ENCODE data around the gene RNF38.
A peak's percentile ranks its signal among the peaks of the same experiment; 100 is the strongest.
"Not testable (repeated sequence)": the region's sequence is repeated elsewhere in the genome, so short reads cannot be mapped to it uniquely, and the experiment has no call there.

Gene RNF38

DNA sequence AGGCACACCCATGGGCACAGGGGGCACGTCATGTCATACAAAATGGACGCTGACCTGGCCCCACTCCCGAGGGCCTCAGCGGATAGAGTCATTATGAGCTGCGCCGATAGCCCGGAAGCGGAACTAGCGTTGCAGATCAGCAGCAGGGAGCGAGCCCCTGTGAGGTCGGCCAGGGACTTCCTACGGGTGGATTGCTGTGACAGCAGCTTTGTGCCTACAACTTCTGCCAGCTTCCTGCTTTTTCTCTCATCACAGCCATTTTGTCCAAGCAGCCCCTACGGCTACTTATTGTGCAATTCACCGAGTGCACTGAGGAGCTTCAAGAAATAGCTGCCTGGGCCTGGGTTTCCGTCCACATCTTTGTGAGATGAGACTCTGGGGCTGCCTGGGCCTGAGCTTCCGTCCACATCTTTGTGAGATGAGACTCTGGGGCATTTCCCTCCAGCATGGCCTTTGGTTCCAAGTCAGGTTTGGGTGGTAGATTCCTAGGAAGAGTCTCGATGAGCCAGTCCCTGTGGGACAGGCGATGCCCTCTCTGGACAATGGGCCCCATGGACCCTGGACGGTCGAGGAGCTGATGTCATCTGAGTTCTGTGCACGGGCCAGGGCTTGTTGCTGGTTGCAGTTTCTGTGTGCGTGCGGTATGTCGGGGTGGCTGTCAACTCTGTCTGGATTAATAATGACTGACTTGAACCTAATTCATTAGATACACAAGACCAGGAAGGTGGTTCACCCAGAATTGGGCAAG, 74.8 kb downstream of the RNF38 start:
- no peak for DNase-seq

DNA sequence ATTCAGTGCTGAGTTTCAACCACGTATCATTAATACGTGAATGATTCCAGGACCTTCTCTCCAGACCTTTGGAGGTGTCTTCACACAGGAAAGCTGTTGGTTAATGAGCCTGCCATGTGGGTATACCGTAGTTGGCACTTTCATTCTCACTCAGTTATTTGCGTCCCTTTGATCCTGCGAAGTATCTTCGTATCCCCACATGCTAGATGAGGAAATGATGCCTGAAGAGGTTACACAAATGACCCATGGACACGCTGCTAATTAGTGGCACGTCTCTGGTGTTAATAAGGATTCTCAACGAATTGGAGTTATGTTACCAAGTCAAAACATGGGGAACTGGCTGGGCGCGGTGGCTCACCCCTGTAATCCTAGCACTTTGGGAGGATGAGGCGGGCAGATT, 76.1 kb downstream of the RNF38 start:
- DNase-seq, result no peak

GRCh38 chr9:36322462-36322861, 77.6 kb downstream of the RNF38 start:
- no peak for DNase-seq

DNA sequence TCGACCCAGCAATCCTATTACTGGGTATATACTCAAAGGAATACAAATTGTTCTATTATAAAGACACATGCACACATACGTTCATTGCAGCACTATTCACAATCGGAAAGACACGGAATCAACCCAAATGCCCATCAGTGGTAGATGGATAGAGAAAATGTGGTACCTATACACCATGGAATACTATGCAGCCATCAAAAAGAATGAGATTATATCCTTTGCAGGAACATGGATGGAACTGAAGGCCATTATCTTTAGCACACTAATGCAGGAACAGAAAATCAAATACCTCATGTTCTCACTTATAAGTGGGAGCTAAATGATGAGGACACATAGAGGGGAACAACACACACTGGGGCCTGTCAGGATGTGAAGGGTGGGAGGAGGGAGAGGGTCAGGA, 78.2 kb downstream of the RNF38 start:
- DNase-seq, result not testable (repeated sequence)

DNA sequence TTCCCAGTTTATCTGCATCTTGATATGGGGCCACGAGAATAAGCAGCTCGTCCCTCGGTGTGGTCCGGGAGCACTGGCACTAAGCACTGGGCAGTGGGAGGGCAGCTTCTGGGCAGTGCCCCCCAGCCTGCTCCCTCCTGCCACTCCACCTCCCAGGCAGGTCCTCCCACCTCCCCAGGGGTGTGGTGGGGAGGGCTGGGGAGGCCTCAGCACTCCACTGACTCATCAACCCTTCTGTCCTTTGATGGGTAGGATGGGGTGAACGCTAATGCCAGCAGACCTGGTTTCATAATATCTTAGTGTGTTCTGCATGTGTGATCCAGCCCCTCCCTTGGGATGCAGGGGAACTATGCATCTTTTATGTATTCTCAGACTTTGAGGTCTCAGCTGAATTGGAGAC, 79.6 kb downstream of the RNF38 start:
- no peak for DNase-seq

DNA sequence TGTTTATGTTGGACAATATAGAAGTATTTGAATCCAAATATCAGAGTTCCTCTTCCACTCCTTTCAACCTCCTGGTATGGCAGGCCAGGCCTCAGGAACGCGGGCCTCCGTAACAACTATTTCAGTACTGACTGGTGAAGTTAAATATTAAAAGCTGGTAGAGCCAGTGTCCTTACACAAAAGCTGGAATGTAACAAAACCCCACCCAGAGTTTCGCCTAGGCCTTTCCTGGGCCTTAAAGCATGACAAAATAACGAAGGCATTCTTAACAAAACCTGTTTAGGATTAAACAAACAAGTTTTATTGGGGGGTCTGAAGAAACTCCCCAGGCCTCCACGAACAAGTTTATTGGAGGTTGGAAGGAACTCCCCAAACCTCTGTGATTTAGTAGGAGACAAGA, 80.3 kb downstream of the RNF38 start:
- no peak for DNase-seq

DNA sequence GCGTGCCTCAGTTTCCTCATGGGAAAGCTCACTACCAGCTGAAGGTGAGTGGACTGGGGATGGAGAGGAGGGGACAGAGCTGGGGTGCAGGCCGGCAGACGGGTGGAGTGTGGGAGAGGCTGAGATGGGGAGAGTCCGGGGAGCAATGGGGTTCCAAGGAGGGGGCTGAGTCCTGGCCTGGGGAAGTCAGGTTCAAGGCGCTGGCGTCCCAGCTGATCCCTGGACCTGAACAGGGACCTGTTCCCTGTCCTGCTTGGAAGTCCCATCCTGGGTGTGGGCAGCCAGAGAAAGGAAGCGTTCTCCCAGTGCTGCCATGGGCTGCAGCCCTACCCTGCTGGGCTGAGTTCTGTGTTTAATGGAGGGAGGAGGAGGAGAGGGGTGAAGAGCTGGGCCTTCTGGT, 80.9 kb downstream of the RNF38 start:
- no peak for DNase-seq

DNA sequence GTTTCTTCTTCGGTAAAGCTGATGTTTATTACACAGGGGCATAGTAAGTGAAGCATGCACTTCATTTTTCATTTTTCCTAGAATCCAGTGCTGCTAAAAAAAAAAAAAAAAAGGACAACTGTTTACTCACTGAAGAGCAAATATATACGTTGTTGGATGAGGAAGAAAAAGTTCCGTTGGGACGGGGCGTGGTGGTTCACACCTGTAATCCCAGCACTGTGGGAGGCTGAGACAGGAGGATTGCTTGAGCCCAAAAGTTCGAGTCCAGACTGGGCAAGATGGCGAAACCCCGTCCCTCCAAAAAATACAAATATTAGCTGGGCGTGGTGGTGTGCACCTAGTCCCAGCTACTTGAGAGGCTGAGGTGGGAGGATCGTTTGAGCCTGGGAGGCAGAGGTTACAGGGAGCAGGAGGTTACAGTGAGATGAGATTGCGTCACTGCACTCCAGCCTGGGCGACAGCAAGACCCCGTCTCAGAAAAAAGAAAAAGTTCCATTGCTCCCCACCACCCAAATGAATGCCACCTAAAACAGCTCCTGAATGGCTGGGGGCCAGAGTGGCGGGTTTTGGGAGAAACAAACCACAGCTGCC, 81.8 kb downstream of the RNF38 start:
- no peak for DNase-seq

GRCh38 chr9:36317766-36318165, 82.3 kb downstream of the RNF38 start:
- peak; percentile 76 for DNase-seq

- DNase-seq, result no peak
Measured at GRCh38 chr9:36316611-36317317, 83.3 kb downstream of the RNF38 start.

DNA sequence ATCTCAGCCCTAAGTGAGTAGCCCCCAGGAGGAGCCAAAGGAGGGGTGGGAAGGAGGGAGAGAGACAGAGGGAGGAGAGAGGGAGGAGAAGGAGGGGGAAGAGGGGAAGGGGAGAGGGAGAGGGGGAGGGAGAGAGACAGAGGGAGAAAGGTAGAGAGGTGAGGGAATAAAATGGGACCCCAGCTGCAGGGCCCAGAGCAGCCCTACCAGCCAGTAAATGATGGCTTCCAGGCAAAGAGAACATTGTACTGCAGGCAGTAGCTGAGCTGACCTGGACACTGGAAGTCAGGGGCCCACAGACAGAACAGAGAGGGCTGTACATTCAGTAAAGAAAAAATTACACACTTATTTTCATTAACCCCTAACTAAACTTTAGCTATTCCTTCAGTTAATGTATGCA, 84.0 kb downstream of the RNF38 start:
- no peak for DNase-seq

DNA sequence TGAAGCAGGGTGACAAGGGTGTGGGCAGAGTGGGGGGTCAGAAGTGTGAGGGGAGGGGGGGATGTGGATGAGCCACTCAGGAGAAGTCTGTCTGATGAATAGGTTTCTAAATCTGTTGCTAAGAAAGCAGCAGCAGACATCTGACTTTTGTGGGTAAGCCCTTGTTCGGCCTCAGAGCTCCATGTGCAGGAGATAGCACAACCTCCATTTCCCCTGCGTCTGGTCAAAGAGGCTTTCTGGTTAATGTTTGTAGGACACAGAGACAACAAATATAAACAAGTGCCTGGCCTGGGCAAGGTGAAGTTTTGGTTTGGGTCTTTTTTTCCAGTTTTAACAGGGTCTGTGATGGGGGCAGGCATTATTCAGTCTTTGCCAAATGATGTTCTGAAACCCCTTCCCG, 84.8 kb downstream of the RNF38 start:
- no peak for DNase-seq

DNA sequence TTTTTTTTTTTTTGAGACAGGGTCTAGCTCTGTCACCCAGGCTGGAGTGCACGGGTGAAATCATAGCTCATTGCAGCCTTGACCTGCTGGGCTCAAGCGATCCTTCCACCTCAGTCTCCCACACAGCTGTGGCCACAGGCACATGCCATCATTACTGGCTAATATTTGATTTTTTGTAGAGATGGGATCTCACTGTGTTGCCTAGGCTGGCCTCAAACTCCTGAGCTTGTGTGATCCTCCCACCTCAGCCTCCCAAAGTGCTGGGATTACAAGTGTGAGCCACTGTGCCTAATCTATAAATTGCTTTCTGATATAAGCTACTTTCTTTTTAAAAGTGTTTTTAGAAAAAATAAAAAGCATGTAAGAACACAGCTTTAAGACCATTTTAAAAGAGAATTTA, 85.3 kb downstream of the RNF38 start:
- DNase-seq, result no peak

- DNase-seq, result no peak
Measured at GRCh38 chr9:36306471-36307306, 93.4 kb downstream of the RNF38 start.

GRCh38 chr9:36304366-36304765, 95.7 kb downstream of the RNF38 start:
- not testable (repeated sequence) for DNase-seq

- no peak for DNase-seq
Measured at GRCh38 chr9:36301227-36301626, 98.8 kb downstream of the RNF38 start.

- DNase-seq, result no peak
Measured at GRCh38 chr9:36298566-36298965, 101.5 kb downstream of the RNF38 start.

- no peak for DNase-seq
Measured at GRCh38 chr9:36297798-36298197, 102.3 kb downstream of the RNF38 start.

- not testable (repeated sequence) for DNase-seq
Measured at GRCh38 chr9:36294996-36295395, 105.1 kb downstream of the RNF38 start.

DNA sequence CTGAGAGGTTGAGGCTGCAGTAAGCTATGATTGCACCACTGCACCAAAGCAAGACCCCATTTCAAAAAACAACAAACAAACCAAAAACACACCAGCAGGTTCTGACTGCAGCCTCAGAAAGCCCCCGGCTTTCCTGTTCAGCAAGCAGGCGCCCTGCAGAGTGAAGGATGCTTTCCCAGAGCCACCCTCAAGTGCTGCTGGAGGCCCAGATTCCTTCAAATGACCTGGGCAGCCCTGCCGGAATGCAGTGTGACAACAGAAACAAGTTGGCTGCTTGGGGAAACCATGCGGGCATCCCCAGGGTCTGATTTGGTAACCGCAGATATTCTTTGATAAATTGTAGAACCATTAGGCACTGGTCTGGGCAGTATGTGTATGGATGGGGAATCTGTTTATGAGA, 106.2 kb downstream of the RNF38 start:
- no peak for DNase-seq

DNA sequence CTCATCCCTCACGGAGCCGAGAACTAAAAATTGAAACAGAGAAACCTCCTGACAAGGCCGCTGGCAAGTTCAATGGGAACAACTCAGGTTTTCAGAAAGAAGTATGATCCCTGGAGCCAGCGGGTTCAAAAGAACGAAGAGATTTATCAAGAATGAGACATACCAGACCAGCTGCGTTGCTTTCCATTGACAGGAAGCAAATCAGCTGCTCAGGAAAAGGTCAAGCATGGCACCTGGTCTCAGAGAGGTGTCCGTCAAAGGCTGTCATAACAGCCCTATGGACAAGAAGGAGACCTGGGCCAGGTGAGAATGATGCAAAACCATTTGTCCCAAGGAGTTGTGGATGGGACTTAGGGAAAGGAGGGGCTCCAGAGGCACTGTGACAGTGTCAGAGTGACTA, 106.9 kb downstream of the RNF38 start:
- DNase-seq, result no peak

GRCh38 chr9:36292641-36293040, 107.4 kb downstream of the RNF38 start:
- no peak for DNase-seq

GRCh38 chr9:36290996-36291395, 109.1 kb downstream of the RNF38 start:
- no peak for DNase-seq
